Measurements from ENCODE around the gene MISP3. TPM values are rescaled to one million over a fixed set of nuclear protein-coding genes. Genes with fewer than 3 reads are reported as not detected.

The MISP3 gene
- total RNA-seq, 3 donors from 2014 or later, result 13.6 to 34.2 (median 32.9) TPM

DNA sequence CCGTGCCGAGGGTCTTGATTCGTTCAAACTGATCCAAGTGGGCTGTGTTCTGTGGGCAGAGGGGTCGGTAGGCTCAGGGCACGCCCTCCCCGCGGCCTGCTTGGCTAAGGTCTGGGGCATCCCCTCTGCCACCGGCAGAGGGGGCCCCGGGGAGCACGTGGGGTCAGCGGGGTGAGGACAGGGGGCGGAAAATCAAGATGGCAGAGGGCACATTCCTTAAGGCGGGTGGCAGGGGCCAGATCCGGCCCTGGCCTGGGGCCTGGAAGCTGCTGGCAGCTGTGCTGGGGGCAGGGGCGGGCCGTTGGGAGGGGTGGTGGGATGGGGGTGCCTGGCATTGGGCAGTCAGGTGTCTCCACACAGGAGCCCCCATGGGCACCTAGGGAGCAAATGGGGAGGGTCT is 34.3 kb downstream of the MISP3 start:
- TF ChIP-seq, protein P1, sequence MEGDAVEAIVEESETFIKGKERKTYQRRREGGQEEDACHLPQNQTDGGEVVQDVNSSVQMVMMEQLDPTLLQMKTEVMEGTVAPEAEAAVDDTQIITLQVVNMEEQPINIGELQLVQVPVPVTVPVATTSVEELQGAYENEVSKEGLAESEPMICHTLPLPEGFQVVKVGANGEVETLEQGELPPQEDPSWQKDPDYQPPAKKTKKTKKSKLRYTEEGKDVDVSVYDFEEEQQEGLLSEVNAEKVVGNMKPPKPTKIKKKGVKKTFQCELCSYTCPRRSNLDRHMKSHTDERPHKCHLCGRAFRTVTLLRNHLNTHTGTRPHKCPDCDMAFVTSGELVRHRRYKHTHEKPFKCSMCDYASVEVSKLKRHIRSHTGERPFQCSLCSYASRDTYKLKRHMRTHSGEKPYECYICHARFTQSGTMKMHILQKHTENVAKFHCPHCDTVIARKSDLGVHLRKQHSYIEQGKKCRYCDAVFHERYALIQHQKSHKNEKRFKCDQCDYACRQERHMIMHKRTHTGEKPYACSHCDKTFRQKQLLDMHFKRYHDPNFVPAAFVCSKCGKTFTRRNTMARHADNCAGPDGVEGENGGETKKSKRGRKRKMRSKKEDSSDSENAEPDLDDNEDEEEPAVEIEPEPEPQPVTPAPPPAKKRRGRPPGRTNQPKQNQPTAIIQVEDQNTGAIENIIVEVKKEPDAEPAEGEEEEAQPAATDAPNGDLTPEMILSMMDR (IDR thresholded peaks at IDR 0.05), result no peak
- Histone ChIP-seq H3K4me1 (ENCODE audit: low read depth) (peaks cover 17% of the 10 kb centered on the region), H3K4me3 (no peak overlapping the region), H3K9me3 (no peaks in the 10 kb centered on the region), H3K36me3 (ENCODE audit: low read depth) (no peaks in the 10 kb centered on the region)
- ATAC-seq (no peak), DNase-seq (no peak)
- intact Hi-C loops (cut with DNase I, micrococcal nuclease), result no loop called here

DNA sequence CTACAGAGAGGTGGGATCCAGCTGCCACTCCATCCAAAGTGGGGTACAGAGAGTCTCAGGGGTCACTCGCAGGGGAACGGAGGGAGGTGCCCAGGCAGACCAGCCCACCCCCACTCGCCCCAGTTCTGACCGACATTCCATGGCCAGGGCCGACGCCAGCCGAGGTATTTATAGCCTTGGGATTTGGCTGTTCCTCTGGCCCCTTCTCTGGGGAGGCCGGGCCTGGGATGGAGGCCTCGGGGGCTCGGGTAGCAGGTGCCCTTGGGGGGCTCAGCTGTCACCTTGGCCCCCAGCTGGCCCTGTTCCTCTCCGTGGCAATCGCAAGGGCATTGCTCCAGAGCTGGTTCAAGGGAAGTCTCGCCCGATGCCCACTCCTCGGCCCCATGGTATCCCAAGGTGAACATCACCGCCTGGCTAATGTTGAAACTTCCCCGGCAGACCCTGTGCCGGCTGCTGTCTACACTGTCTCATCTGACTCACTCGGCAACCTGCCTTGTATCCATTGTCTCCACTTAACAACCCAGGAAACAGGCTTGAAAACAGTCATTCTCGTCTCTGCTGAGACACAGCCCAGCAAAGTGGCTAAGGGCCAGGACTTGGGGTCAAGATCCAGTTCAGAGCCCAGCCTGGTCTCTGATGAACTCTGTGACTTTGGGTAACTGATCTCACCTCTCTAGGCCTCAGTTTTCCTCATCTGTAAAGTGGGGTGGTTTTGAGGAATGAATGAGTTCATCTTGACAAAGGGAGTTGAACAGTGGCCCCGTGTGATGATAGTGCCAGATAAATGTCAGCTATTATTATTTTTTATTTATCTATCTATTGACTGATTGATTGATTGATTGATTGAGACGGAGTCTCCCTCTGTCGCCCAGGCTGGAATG is 35.2 kb downstream of the MISP3 start:
- Histone ChIP-seq H3K9me3 (no peaks in the 10 kb centered on the region), H3K4me1 (ENCODE audit: low read depth) (peaks cover 24% of the 10 kb centered on the region), H3K36me3 (ENCODE audit: low read depth) (no peaks in the 10 kb centered on the region), H3K4me3 (no peak overlapping the region)
- ATAC-seq, result peak; percentile 35
- intact Hi-C loops (cut with DNase I, micrococcal nuclease), result no loop called here
- DNase-seq, result no peak
- TF ChIP-seq, protein P1 (IDR thresholded peaks at IDR 0.05), result no peak

DNA sequence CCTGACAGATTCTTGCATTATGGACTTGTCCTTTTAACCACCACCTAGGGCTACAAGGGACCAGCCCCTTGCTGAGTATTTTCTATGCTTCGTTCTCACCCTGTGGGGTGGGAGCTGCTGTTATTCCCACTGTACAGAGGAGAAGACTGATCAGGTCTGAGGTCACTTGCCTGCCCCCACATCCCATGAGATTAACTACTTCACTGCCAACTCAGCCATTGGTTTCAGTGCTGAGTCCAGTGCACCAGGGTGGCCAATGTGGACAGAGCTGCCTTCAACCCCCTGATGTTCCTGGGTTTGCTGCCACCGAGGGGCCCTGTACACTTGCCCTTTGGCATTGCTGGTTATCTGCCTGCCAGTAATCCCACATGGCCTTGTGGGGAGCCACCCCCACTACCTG is 38.1 kb downstream of the MISP3 start:
- Histone ChIP-seq H3K4me3 (no peak overlapping the region), H3K4me1 (ENCODE audit: low read depth) (peaks cover 33% of the 10 kb centered on the region)
- ATAC-seq, result no peak

DNA sequence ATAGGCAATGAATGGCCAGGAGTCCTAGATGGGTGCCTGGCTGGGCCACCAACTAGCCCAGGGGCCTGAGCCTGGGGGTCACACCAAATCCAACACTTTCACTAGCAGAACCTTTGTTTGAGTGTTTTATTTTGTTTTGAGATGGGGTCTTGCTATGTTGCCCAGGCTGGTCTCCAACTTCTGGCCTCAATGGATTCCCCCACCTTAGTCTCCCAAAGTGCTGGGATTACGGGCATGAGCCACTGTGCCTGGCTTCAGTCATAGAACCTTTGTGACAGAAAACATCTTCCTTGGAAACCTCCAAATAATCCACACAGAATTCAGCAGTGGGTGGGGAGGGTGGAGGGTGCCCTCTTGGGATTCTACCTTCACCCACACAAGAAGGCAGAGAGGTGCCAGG is 38.9 kb downstream of the MISP3 start:
- intact Hi-C loops (cut with DNase I, micrococcal nuclease), result no loop called here
- ATAC-seq (no peak), DNase-seq (no peak)
- H3K36me3 ChIP-seq (ENCODE audit: low read depth), result no peaks in the 10 kb centered on the region
- H3K4me1 ChIP-seq (ENCODE audit: low read depth), result peaks cover 32% of the 10 kb centered on the region
- TF ChIP-seq, protein P1 (IDR thresholded peaks at IDR 0.05), result no peak
- H3K9me3 ChIP-seq, result no peaks in the 10 kb centered on the region
- no peak overlapping the region for H3K4me3 ChIP-seq

More for the DNA sequence above, 38.1 kb downstream of the MISP3 start:
- Histone ChIP-seq H3K9me3 (no peaks in the 10 kb centered on the region), H3K36me3 (ENCODE audit: low read depth) (no peaks in the 10 kb centered on the region)
- intact Hi-C loops (cut with DNase I, micrococcal nuclease), result no loop called here
- DNase-seq, result no peak
- TF ChIP-seq, protein P1 (IDR thresholded peaks at IDR 0.05), result no peak

DNA sequence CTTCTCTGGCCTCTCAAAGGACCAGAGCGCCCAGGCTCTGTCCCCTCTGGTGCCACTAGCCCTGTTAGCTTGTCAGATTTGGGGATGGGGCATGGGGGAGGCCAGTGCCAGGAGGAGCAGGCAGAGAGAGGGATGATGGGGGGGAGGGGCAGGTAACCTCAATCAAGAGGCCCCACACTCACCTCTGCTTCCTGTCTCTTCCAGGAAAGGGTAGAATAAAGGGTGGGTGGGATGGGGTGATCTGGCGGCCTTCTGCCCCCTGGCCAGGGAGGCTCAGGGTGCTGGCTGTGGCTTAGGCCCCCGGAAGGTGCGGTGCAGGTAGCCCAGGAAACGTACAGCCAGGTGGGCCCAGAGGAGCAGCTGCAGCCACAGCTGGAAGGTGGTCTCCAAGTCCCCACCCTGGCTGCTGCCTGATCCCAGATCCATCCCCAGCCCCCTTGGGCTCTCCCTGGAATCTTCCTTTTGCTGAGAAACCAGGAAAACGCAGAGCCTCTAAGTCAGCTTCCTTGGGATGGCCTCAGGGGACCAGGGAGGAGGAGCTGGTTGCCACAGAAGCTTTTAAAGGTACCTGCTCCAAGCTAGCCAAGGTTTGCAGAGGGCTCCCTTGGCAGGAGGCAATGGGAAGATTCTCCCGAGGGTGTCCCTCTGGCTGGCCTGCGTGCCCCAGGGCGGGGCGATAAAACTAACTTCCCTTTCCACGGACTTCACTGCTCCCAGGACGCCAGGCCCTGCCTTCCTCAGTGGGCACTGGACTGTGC is 39.6 kb downstream of the MISP3 start:
- H3K4me3 ChIP-seq, result no peak overlapping the region
- peaks cover 35% of the 10 kb centered on the region for H3K4me1 ChIP-seq (ENCODE audit: low read depth)
- no peak for ATAC-seq
- TF ChIP-seq, protein P1 (IDR thresholded peaks at IDR 0.05), result no peak
- DNase-seq, result no peak
- no peaks in the 10 kb centered on the region for H3K36me3 ChIP-seq (ENCODE audit: low read depth)
- no peaks in the 10 kb centered on the region for H3K9me3 ChIP-seq
- intact Hi-C loops (cut with DNase I, micrococcal nuclease), result no loop called here

Measured in mucosa of descending colon (tissue), 3 donors.